GM18505 (cell line): ENCODE measurements around the gene CDHR2.

ENCODE experiments used
- ATAC-seq: cut with Tn5 transposase; IDR thresholded peaks from one replicate; pipeline ENCODE4 v1.9.1; 2021; ENCODE audit not compliant: unreplicated experiment
- POLR2A ChIP-seq: IDR thresholded peaks from 4 replicates; pipeline ENCODE4 v1.6.1; 2011; ENCODE audit warnings: borderline replicate concordance; ENCODE audit not compliant: insufficient read depth, insufficient read length; ENCODE audit errors: extremely low read depth

The CDHR2 gene

DNA sequence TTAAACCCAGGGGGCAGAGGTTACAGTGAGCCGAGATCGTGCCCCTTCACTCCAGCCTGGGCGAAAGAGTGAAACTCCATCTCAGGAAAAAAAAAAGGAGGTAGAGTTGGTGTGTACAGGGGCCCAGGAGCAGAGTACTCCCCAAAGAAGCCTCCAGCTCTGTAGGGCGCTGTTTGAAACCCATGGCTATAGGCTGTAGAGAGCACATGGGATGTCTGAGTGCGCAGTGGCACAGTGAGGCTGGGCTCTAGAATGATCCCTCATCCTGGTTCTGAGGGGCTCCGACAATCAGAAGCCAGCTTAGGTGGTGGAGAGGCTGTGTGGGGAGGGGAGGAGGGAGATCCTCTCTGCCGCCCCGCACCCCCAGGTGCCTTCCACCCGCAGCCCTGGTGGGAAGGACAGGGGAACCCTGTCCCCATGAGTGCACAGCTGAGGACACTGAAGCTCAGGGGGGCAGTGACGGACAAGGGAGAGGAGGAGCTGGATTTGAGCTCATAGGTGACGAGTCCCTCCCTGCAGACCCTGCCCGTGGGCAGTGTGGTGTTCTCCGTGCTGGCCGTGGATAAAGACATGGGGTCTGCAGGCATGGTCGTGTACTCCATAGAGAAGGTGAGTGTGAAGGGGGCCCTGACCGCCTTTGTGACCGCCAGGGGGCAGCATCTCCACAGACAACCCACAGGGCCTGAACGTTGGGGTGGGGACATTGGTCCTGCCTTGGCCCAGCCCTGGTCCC is 24.6 kb downstream of the CDHR2 start:
- no peak for TF ChIP-seq POLR2A
- no peak for ATAC-seq

DNA sequence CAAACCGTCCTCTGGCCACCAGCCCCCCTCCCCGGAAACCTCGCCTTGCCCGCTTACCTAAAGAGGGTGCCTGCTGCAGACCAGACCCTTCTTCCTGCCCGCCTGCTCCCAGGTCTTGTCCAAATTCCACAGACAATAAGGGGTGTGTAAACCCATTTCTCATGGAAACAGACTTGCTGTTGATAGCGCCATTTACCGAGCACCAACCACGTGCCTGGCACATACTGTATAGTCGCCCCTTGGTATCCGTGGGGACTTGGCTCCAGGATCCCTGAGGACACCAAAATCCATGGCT is 25.1 kb downstream of the CDHR2 start:
- no peak for ATAC-seq
- no peak for TF ChIP-seq POLR2A

DNA sequence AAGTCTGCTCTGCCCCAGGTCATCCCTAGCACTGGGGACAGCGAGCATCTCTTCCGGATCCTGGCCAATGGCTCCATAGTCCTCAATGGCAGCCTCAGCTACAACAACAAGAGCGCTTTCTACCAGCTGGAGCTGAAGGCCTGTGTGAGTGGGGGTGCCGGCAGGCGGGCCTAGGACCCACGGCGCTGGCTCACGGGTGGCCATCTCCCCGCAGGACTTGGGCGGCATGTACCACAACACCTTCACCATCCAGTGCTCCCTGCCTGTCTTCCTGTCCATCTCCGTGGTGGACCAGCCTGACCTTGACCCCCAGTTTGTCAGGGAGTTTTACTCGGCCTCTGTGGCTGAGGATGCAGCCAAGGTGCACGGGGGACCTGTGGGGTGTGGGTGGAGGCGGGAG is 25.9 kb downstream of the CDHR2 start:
- no peak for ATAC-seq
- no peak for TF ChIP-seq POLR2A

DNA sequence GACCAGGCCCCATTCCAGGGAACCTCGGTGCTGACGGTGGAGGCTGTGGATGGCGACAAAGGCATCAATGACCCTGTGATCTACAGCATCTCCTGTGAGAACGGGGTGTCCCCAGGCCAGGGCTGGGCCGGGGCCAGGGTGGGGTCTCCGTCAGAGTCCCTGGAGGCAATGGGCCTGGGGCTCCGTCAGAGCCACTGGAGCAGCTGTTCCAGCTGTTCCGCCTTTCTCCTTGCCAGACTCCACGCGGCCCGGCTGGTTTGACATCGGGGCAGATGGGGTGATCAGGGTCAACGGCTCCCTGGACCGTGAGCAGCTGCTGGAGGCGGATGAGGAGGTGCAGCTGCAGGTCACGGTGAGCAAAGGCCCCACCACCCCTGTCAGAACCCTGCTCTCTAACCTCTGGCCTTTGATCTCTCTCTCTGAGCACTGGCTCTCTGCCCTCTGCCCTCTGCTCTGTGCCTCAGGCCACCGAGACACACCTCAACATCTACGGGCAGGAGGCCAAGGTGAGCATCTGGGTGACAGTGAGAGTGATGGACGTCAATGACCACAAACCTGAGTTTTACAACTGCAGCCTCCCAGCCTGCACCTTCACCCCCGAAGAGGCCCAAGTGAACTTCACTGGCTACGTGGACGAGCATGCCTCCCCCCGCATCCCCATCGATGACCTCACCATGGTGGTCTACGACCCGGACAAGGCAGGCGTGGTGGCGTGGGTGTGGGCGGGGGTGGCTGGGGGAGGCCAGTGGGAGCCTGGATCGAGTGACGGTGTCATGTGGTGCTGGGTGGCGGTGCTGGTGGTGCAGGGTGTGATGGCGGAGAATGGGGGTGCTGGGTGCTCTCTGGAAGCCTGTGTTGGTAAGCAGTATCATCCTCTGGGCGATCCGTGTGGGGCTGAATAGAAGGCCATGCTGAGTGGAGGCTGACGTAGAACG is 26.6 kb downstream of the CDHR2 start:
- ATAC-seq: no peak
- no peak for TF ChIP-seq POLR2A

DNA sequence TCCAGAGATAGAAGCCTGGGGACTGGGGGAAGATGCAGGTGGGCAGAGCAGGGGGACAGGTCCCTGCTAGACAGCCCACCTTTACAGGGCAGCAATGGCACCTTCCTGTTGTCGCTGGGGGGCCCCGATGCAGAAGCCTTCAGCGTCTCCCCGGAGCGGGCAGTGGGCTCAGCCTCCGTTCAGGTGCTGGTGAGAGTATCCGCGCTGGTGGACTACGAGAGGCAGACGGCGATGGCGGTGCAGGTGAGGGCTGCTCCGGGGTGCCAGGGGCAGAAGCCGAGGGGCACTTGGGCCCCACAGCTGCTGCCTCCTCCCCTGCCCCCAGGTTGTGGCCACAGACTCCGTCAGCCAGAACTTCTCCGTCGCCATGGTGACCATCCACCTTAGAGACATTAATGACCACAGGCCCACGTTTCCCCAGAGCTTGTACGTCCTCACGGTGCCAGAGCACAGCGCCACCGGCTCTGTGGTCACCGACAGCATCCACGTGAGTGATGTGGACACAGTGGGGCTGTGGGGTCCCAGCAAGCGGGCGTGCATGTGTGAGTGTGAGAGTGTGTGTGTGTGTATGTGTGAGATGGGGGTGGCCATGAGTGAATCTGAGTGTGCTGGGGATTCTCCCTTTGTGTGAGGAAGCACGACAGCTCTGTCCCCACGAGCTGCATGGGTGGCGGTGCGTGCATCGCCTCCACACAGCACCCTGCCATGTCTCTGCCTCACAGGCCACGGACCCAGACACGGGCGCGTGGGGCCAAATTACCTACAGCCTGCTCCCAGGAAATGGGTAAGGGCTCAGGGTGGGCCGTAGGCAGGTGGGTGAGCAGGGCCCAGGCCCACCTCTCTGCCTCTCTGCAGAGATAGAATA is 28.4 kb downstream of the CDHR2 start:
- TF ChIP-seq POLR2A: no peak
- ATAC-seq: no peak

DNA sequence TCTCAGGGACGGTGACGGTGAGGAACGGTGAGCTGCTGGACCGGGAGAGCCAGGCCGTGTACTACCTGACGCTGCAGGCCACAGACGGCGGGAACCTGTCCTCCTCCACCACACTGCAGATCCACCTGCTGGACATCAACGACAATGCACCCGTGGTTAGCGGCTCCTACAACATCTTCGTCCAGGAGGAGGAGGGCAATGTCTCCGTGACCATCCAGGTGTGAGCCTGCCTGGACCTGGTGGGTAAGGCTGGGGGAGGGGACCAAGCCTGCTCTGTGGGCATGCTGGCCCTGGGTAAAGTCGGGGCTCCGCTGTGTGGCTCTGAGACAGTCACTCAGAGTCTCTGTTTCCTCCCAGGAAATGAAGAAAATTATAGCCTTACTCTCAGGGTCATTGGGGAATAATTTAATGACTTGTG is 29.3 kb downstream of the CDHR2 start:
- no peak for ATAC-seq

DNA sequence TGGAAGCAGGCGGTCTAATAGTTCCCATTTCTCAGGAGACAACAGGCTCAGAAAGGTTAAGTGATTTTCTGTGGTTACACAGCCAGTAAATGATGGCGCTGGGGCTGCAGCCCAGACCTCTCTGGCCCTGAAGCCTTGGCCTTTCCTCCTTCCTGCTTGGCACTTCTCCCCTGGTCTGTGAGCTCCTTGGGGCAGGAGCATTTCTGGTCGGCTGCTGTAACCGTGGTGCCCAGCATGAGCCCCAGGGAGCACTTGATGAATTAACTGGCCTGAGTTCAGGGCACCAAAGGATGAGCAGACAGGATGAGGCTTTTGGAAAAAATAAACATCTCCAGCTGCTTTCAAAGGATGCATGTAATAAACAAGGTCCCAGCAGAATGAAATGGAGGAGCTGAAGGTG is 30.2 kb downstream of the CDHR2 start:
- no peak for TF ChIP-seq POLR2A
- no peak for ATAC-seq

More for the DNA sequence above, 29.3 kb downstream of the CDHR2 start:
- no peak for TF ChIP-seq POLR2A

DNA sequence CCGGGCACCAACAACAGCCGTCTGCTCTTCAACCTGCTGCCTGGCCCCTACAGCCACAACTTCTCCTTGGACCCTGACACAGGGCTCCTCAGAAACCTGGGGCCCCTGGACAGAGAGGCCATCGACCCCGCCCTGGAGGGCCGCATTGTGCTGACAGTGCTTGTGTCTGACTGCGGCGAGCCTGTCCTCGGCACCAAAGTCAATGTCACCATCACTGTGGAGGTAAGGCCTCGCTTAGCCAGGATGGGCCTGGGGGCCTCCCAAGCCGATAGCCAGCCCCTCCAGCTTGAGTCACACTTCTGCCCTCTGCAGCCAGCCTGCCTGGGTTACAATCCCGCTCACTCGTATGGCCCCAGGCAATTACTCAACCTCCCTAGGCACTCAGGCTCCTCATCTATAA is 32.2 kb downstream of the CDHR2 start:
- no peak for ATAC-seq
- no peak for TF ChIP-seq POLR2A

DNA sequence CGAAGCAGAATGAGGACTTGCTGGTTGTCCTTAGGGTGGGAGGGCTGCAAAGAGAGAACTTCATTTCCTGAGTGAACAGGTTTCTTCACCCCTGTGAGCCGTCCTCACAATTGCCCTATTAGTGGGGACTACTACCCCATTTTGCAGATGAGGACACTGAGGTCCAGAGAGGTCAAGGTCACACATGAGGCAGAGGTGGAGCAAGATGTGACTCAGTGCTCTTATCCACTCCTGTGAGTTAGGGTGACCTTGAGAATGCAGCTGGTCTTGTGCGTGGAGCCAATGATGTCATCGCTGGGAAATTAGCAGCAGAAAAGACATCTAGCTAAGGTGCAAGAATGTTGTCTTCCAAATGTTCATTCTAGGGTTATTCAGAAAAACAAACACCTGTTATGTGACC is 33.9 kb downstream of the CDHR2 start:
- TF ChIP-seq POLR2A: no peak
- no peak for ATAC-seq

DNA sequence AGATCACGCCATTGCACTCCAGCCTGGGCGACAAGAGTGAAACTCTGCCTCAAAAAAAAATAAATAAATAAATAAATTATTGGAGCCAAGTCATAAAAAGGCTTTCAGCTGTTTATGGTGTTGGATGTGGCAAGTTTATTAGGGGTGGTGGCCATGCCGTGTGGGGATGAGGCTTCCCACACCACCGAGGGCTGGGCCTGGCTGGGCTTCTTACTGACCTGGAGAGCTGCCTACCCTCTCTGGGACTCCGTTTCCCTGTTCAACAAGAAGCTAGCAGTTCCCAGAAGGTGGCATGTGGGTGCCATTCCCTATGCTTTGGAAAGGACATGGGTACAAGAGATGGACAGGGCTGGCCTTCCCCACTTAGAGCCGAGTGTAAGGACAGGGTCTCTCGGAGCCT is 38.3 kb downstream of the CDHR2 start:
- ATAC-seq: no peak
- no peak for TF ChIP-seq POLR2A

DNA sequence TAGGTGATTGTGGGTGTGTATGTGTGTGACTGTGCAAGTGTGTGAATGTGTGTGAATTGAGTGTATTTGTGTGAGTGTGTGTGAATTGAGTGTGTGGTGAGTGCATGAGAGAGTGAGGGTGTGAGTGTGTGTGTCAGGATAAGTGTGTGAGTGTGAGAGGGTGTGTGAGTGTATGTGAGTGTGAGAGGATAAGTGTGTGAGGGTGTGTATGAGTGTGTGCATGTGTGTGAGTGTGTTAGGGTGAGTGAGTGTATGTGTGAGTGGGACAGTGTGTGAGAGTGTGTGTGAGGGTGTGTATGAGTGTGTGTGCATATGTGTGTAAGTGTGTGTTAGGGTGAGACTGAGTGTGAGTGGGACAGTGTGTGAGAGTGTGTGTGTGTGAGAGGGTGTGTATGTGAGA is 39.2 kb downstream of the CDHR2 start:
- TF ChIP-seq POLR2A: no peak
- no peak for ATAC-seq

DNA sequence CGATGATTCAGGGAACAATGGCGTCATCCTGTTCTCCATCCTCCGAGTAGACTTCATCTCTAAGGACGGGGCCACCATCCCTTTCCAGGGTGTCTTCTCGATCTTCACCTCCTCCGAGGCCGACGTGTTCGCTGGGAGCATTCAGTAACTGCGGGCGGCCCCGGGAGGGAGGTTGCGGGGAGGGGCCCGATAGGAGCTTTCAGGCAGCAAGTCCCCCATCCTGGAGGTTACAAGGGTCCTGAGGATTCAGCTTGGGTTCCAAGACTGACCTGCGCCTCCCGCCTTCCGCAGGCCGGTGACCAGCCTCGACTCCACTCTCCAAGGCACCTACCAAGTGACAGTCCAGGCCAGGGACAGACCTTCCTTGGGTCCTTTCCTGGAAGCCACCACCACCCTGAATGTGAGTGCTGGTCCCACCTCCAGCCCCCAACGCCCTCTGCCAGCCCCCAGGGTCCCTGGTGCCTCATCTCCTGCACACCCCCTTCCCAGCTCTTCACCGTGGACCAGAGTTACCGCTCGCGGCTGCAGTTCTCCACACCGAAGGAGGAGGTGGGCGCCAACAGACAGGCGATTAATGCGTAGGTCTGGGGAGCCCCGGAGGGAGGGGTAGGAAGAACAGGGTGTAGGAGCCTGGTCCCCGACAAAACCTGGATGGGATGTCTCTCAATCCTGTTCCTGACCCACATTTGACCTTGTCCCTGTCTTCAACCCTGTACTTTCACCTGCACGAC is 40.1 kb downstream of the CDHR2 start:
- no peak for TF ChIP-seq POLR2A
- ATAC-seq: no peak
